OCI-LY7 (cell line): Measurements from ENCODE around the gene CYTH3. TPM values are rescaled to one million over a fixed set of nuclear protein-coding genes. Genes with fewer than 3 reads are reported as not detected.

Experiments
- BruUV-seq: library from RNA; stranded (reverse); fragments of 400-500 nt; replicated peaks from 2 replicates; lab custom pipeline; 2021; lab: Mats Ljungman, UMichigan
- CTCF ChIA-PET: fragments of 300-600 bp; sonication (Branson Sonifier 250); formaldehyde crosslinking; loops from one replicate; lab custom pipeline; 2022; ENCODE audit warnings: antibody characterized with exemption; ENCODE audit not compliant: unreplicated experiment; lab: Charles Lee
- POLR2A ChIA-PET: fragments of 300-600 bp; sonication (Branson Sonifier 250); formaldehyde crosslinking; loops from one replicate; lab custom pipeline; 2022; ENCODE audit warnings: antibody characterized with exemption; lab: Charles Lee
- DNase-seq: peaks from one replicate; pipeline ENCODE4 v3.0.0-alpha.2; 2015; ENCODE audit warnings: low spot score
- H2AFZ ChIP-seq: fragments of 200-600 bp; sonication (generic), shearing (Covaris generic); 2 replicates; pipeline ENCODE4 v1.6.1; 2014; ENCODE audit warnings: mild to moderate bottlenecking, antibody characterized with exemption, low read length, moderate library complexity
- H3K27ac ChIP-seq: fragments of 200-600 bp; sonication (generic); 2 replicates; pipeline ENCODE4 v1.5.1; 2014; ENCODE audit warnings: mixed run types, low read depth, mild to moderate bottlenecking, moderate library complexity, low read length, inconsistent platforms; ENCODE audit not compliant: poor library complexity, severe bottlenecking
- H3K36me3 ChIP-seq: fragments of 200-600 bp; sonication (generic); 2 replicates; pipeline ENCODE4 v1.6.1; 2014; ENCODE audit warnings: mild to moderate bottlenecking, antibody characterized with exemption, low read length, moderate library complexity, mixed read lengths; ENCODE audit not compliant: insufficient read depth
- H3K4me1 ChIP-seq: fragments of 200-600 bp; sonication (generic); 2 replicates; pipeline ENCODE4 v1.5.1; 2014; ENCODE audit warnings: mild to moderate bottlenecking, low read length; ENCODE audit not compliant: insufficient read depth, poor library complexity, severe bottlenecking
- H3K4me2 ChIP-seq: fragments of 200-600 bp; sonication (generic); 2 replicates; pipeline ENCODE4 v1.6.1; 2014; ENCODE audit warnings: mild to moderate bottlenecking, low read length
- H3K4me3 ChIP-seq: fragments of 200-600 bp; sonication (generic); 2 replicates; pipeline ENCODE4 v1.5.1; 2014; ENCODE audit warnings: mild to moderate bottlenecking, low read depth, low read length; ENCODE audit not compliant: poor library complexity, severe bottlenecking
- H3K79me2 ChIP-seq: fragments of 200-600 bp; sonication (generic); 2 replicates; pipeline ENCODE4 v1.6.1; 2016; ENCODE audit warnings: low read depth, mild to moderate bottlenecking, low read length, moderate library complexity, mixed read lengths; ENCODE audit not compliant: insufficient read depth
- H3K9me2 ChIP-seq: fragments of 200-600 bp; sonication (generic); 2 replicates; pipeline ENCODE4 v1.6.1; 2016; ENCODE audit warnings: mild to moderate bottlenecking, low read length, mixed read lengths; ENCODE audit not compliant: insufficient read depth
- H3K9me3 ChIP-seq: fragments of 200-600 bp; sonication (generic); 2 replicates; pipeline ENCODE4 v1.6.1; 2014; ENCODE audit warnings: mild to moderate bottlenecking, mixed run types, low read length, mixed read lengths
- H4K20me1 ChIP-seq: fragments of 200-600 bp; sonication (generic); 2 replicates; pipeline ENCODE4 v1.6.1; 2014; ENCODE audit warnings: mild to moderate bottlenecking, antibody characterized with exemption, low read length, moderate library complexity, mixed read lengths; ENCODE audit not compliant: insufficient read depth
- EZH2phosphoT487 ChIP-seq: fragments of 200-600 bp; sonication (generic); IDR thresholded peaks from 2 replicates; pipeline ENCODE4 v1.6.1; 2018; ENCODE audit warnings: low read depth, borderline replicate concordance, mild to moderate bottlenecking, mixed run types, antibody characterized with exemption, low read length, moderate library complexity, mixed read lengths
- intact Hi-C: fragments of 100-400 bp; cut with micrococcal nuclease; formaldehyde crosslinking; loops from one replicate; pipeline ENCODE4 v1.10.0; 2022; ENCODE audit not compliant: unreplicated experiment
- total RNA-seq, 2 experiments: library from RNA; depleted of rRNA in 1 of 2; stranded (reverse); fragments of >200 nt in 1 of 2; shearing (Covaris generic) in 1 of 2; gene quantifications; 2 replicates each; pipeline ENCODE4 v1.2.3, GENCODE V29; 2014 to 2022
- TF ChIP-seq, protein P1 (sequence below): fragments of 200-600 bp; sonication (generic); conservative IDR thresholded peaks from 2 replicates; pipeline ENCODE4 v1.5.1; 2014; ENCODE audit warnings: mild to moderate bottlenecking, antibody characterized with exemption, low read length, moderate library complexity, mixed read lengths

Gene CYTH3
- total RNA-seq, 2 experiments from 2014 or later = 3.7 to 4.7 TPM

DNA sequence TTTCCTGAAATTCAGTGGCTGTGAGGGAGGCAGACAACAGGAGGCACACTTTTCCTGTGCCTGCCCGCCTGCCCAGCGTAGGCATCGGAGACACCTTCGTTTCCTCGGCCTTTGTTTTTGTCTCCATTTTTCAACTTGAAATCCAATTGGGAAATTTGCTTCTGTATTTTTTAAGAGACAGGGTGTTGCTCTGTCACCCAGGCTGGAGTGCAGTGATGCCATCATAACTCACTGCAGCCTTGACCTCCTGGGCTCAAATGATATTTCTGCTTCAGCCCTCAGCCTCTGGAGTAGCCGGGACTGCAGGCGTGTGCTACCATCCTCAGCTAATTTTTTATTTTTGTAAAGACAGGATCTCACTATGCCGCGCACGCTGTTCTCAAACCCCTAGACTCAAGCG, 116.8 kb downstream of the CYTH3 start:
- no peak for TF ChIP-seq EZH2phosphoT487
- TF ChIP-seq, protein P1, sequence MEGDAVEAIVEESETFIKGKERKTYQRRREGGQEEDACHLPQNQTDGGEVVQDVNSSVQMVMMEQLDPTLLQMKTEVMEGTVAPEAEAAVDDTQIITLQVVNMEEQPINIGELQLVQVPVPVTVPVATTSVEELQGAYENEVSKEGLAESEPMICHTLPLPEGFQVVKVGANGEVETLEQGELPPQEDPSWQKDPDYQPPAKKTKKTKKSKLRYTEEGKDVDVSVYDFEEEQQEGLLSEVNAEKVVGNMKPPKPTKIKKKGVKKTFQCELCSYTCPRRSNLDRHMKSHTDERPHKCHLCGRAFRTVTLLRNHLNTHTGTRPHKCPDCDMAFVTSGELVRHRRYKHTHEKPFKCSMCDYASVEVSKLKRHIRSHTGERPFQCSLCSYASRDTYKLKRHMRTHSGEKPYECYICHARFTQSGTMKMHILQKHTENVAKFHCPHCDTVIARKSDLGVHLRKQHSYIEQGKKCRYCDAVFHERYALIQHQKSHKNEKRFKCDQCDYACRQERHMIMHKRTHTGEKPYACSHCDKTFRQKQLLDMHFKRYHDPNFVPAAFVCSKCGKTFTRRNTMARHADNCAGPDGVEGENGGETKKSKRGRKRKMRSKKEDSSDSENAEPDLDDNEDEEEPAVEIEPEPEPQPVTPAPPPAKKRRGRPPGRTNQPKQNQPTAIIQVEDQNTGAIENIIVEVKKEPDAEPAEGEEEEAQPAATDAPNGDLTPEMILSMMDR = no peak
- DNase-seq = no peak
- no TSS peak for BruUV-seq
- no peaks in the 10 kb centered on the region for H4K20me1 ChIP-seq
- ChIA-PET POLR2A (no interaction called here), CTCF (no interaction called here)
- no peaks in the 10 kb centered on the region for H3K4me1 ChIP-seq
- peaks cover 82% of the 10 kb centered on the region for H3K36me3 ChIP-seq
- no peak overlapping the region for H2AFZ ChIP-seq
- intact Hi-C loops = no loop called here
- H3K4me3 ChIP-seq = no peak overlapping the region
- no peaks in the 10 kb centered on the region for H3K79me2 ChIP-seq
- no peak overlapping the region for H3K27ac ChIP-seq
- no peak overlapping the region for H3K4me2 ChIP-seq
- no peaks in the 10 kb centered on the region for H3K9me2 ChIP-seq
- H3K9me3 ChIP-seq = no peaks in the 10 kb centered on the region

- H3K4me1 ChIP-seq = no peaks in the 10 kb centered on the region
- DNase-seq = no peak
- no peaks in the 10 kb centered on the region for H3K9me2 ChIP-seq
- no peaks in the 10 kb centered on the region for H4K20me1 ChIP-seq
- ChIA-PET POLR2A (no interaction called here), CTCF (no interaction called here)
- H3K36me3 ChIP-seq = peaks cover 88% of the 10 kb centered on the region
- no peak overlapping the region for H2AFZ ChIP-seq
- TF ChIP-seq, protein P1 = no peak
- no peak for TF ChIP-seq EZH2phosphoT487
- intact Hi-C loops = no loop called here
- no peaks in the 10 kb centered on the region for H3K79me2 ChIP-seq
- H3K4me2 ChIP-seq = no peak overlapping the region
- no peak overlapping the region for H3K4me3 ChIP-seq
- no peak overlapping the region for H3K27ac ChIP-seq
- no peaks in the 10 kb centered on the region for H3K9me3 ChIP-seq
- no TSS peak for BruUV-seq
These were observed 117.7 kb downstream of the CYTH3 start for GRCh38 chr7:6154542-6155404.
